IgD-negative memory B cell (primary cell): ENCODE results near the gene CHST7. TPM values are rescaled to one million over a fixed set of nuclear protein-coding genes. Genes with fewer than 3 reads are reported as not detected.

ENCODE experiments used
- H3K27ac Mint-ChIP-seq, 3 donors: one replicate each; pipeline ENCODE4 v1.8.0; 2020 to 2022; ENCODE audit warnings: mild to moderate bottlenecking in 3 of 3, mixed read lengths in 3 of 3, moderate library complexity in 1 of 3
- H3K27me3 Mint-ChIP-seq: one replicate; pipeline ENCODE4 v1.8.0; 2021; ENCODE audit warnings: mixed read lengths
- H3K36me3 Mint-ChIP-seq: one replicate; pipeline ENCODE4 v1.8.0; 2020; ENCODE audit warnings: mild to moderate bottlenecking, mixed read lengths
- H3K4me1 Mint-ChIP-seq, 3 donors: one replicate each; pipeline ENCODE4 v1.8.0; 2020 to 2022; ENCODE audit warnings: mixed read lengths in 3 of 3, mild to moderate bottlenecking in 1 of 3
- H3K4me3 Mint-ChIP-seq, 4 donors: one replicate each; pipeline ENCODE4 v1.8.0; 2020 to 2022; ENCODE audit warnings: mild to moderate bottlenecking in 4 of 4, mixed read lengths in 4 of 4, moderate library complexity in 3 of 4
- H3K9me3 Mint-ChIP-seq, 3 donors: one replicate each; pipeline ENCODE4 v1.8.0; 2020 to 2021; ENCODE audit warnings: mixed read lengths in 3 of 3, mild to moderate bottlenecking in 1 of 3
- polyA plus RNA-seq: library from polyadenylated mRNA; unstranded; fragments of 300-500 nt; fragmentation: Illumina TruSeq; gene quantifications from one replicate; pipeline ENCODE4 v1.2.3, GENCODE V29; 2021

CHST7 gene
- polyA plus RNA-seq, 1 donor from 2014 or later, result 4.0 TPM

- no peaks in the 10 kb centered on the region for H3K27me3 Mint-ChIP-seq
Measured at GRCh38 chrX:46637938-46638337, 64.4 kb downstream of the CHST7 start.

GRCh38 chrX:46642145-46642544 lies 68.6 kb downstream of the CHST7 start:
- H3K27me3 Mint-ChIP-seq, result no peaks in the 10 kb centered on the region
- peak overlapping the region in 2 of 3 donors; percentile 28 to 78 for H3K27ac Mint-ChIP-seq
- peaks cover 2 to 24% (median 19%) of the 10 kb centered on the region in 3 donors for H3K4me1 Mint-ChIP-seq
- no peak overlapping the region for H3K4me3 Mint-ChIP-seq
- H3K9me3 Mint-ChIP-seq, result no peaks in the 10 kb centered on the region
- H3K36me3 Mint-ChIP-seq, result peaks cover 2% of the 10 kb centered on the region

More at GRCh38 chrX:46637938-46638337, 64.4 kb downstream of the CHST7 start:
- Mint-ChIP-seq H3K4me1 (peaks cover 0 to 8% (median under 1%) of the 10 kb centered on the region in 3 donors), H3K4me3 (no peak overlapping the region), H3K36me3 (no peaks in the 10 kb centered on the region), H3K27ac (no peak overlapping the region), H3K9me3 (no peaks in the 10 kb centered on the region)

- Mint-ChIP-seq H3K4me3 (no peak overlapping the region), H3K9me3 (no peaks in the 10 kb centered on the region), H3K27me3 (peaks cover 4% of the 10 kb centered on the region), H3K4me1 (peaks cover 3 to 24% (median 19%) of the 10 kb centered on the region in 3 donors), H3K27ac (no peak overlapping the region), H3K36me3 (peaks cover 2% of the 10 kb centered on the region)
Measured at GRCh38 chrX:46643636-46644035, 70.1 kb downstream of the CHST7 start.

- H3K27ac Mint-ChIP-seq, result peak overlapping the region in 1 of 3 donors; percentile 20
Measured at GRCh38 chrX:46645614-46646013, 72.0 kb downstream of the CHST7 start.

GRCh38 chrX:46647251-46647650 lies 73.7 kb downstream of the CHST7 start:
- H3K27ac Mint-ChIP-seq, result peak overlapping the region in 1 of 3 donors; percentile 95
- peaks cover 4% of the 10 kb centered on the region for H3K27me3 Mint-ChIP-seq
- peaks cover 3 to 22% (median 18%) of the 10 kb centered on the region in 3 donors for H3K4me1 Mint-ChIP-seq
- H3K36me3 Mint-ChIP-seq, result peaks cover 2% of the 10 kb centered on the region
- H3K4me3 Mint-ChIP-seq, result no peak overlapping the region
- H3K9me3 Mint-ChIP-seq, result peaks cover 0 to 2% (median 0%) of the 10 kb centered on the region in 3 donors

More at GRCh38 chrX:46645614-46646013, 72.0 kb downstream of the CHST7 start:
- peaks cover 4% of the 10 kb centered on the region for H3K27me3 Mint-ChIP-seq
- H3K9me3 Mint-ChIP-seq, result peaks cover 0 to 2% (median 0%) of the 10 kb centered on the region in 3 donors
- H3K4me1 Mint-ChIP-seq, result peaks cover 3 to 24% (median 22%) of the 10 kb centered on the region in 3 donors
- H3K4me3 Mint-ChIP-seq, result no peak overlapping the region
- peaks cover 2% of the 10 kb centered on the region for H3K36me3 Mint-ChIP-seq

Other genes starting within 250 kb of the CHST7 start
- gene ZNF674, start 28.3 kb upstream of the CHST7 start, polyA plus RNA-seq, result 0.23 TPM
- gene SLC9A7, start 185.4 kb downstream of the CHST7 start, polyA plus RNA-seq, result 18.7 TPM